Smooth muscle cell (in vitro differentiated cells): ENCODE results near the gene KIAA0513. TPM values are rescaled to one million over a fixed set of nuclear protein-coding genes. Genes with fewer than 3 reads are reported as not detected.

Experiments
- DNase-seq: peaks from one replicate; lab custom pipeline; 2025; ENCODE audit not compliant: unreplicated experiment; lab: John Stamatoyannopoulos, UW
- H2AFZ ChIP-seq: fragments of 200-600 bp; sonication (generic); 2 replicates; pipeline ENCODE4 v1.6.0; 2016; ENCODE audit warnings: antibody characterized with exemption, low read depth, mild to moderate bottlenecking
- H3F3A ChIP-seq: fragments of 200-600 bp; sonication (generic); 2 replicates; pipeline ENCODE4 v1.6.0; 2017; ENCODE audit warnings: antibody characterized with exemption, low read depth
- H3K27ac ChIP-seq: fragments of 200-600 bp; sonication (generic); 2 replicates; pipeline ENCODE4 v1.5.1; 2016; ENCODE audit warnings: low read depth, mild to moderate bottlenecking
- H3K27me3 ChIP-seq: fragments of 200-600 bp; sonication (generic); 2 replicates; pipeline ENCODE4 v1.6.1; 2016; ENCODE audit warnings: low read depth, mild to moderate bottlenecking
- H3K36me3 ChIP-seq: fragments of 200-600 bp; sonication (generic); 2 replicates; pipeline ENCODE4 v1.5.1; 2016; ENCODE audit warnings: low read depth
- H3K4me1 ChIP-seq: fragments of 200-600 bp; sonication (generic); 2 replicates; pipeline ENCODE4 v1.5.1; 2016; ENCODE audit warnings: low read depth
- H3K4me2 ChIP-seq: fragments of 200-600 bp; sonication (generic); 2 replicates; pipeline ENCODE4 v1.6.0; 2016; ENCODE audit warnings: mild to moderate bottlenecking
- H3K4me3 ChIP-seq: fragments of 200-600 bp; sonication (generic); 2 replicates; pipeline ENCODE4 v1.5.1; 2016; ENCODE audit warnings: mild to moderate bottlenecking
- H3K79me2 ChIP-seq: fragments of 200-600 bp; sonication (generic); 2 replicates; pipeline ENCODE4 v1.6.0; 2016; ENCODE audit warnings: low read depth, mild to moderate bottlenecking
- H3K9ac ChIP-seq: fragments of 200-600 bp; sonication (generic); 2 replicates; pipeline ENCODE4 v1.6.0; 2016; ENCODE audit warnings: low read depth
- H3K9me3 ChIP-seq: fragments of 200-600 bp; sonication (generic); replicated peaks from 2 replicates; pipeline ENCODE4 v1.5.1; 2016; ENCODE audit warnings: low read depth
- H4K20me1 ChIP-seq: fragments of 200-600 bp; sonication (generic); 2 replicates; pipeline ENCODE4 v1.6.0; 2016; ENCODE audit warnings: low read depth
- CTCF ChIP-seq: fragments of 200-600 bp; sonication (generic); IDR thresholded peaks from 2 replicates; pipeline ENCODE4 v1.5.1; 2017; ENCODE audit warnings: borderline replicate concordance, mild to moderate bottlenecking, antibody characterized with exemption; ENCODE audit not compliant: insufficient read depth, poor library complexity, severe bottlenecking
- WGBS: methylation state at CpG from one replicate; pipeline ENCODE4 v1.1.7; 2016; ENCODE audit warnings: low lambda C conversion rate; 5-methylcytosine and 5-hydroxymethylcytosine counted together
- polyA plus RNA-seq: library from polyadenylated mRNA; unstranded; fragments of >200 nt; fragmentation: Nextera tagmentation; extraction: Ambion mirVana; gene quantifications from 2 replicates; pipeline ENCODE4 v1.2.1, GENCODE V29; 2016
- total RNA-seq: library from RNA; depleted of rRNA; stranded (reverse); fragments of >200 nt; gene quantifications from 2 replicates; pipeline ENCODE4 v1.2.3, GENCODE V29; 2014

The KIAA0513 gene
- total and polyA plus RNA-seq, 2 experiments from 2014 or later = 3.2 to 3.3 TPM

- no peak for TF ChIP-seq CTCF
- Histone ChIP-seq H3K4me2 (peak overlapping the region; percentile 70), H3K27me3 (no peaks in the 10 kb centered on the region), H3K9ac (peak overlapping the region; percentile 62), H4K20me1 (no peaks in the 10 kb centered on the region), H3K27ac (peak overlapping the region; percentile 83), H3K4me1 (peaks cover 13% of the 10 kb centered on the region), H3K36me3 (no peaks in the 10 kb centered on the region), H3K4me3 (no peak overlapping the region), H2AFZ (no peak overlapping the region), H3F3A (peaks cover 22% of the 10 kb centered on the region), H3K79me2 (no peaks in the 10 kb centered on the region), H3K9me3 (no peaks in the 10 kb centered on the region)
- WGBS = 52% methylated on average over 12 of the region's 12 CpGs
- no peak for DNase-seq
These were observed 98.8 kb downstream of the KIAA0513 start for GRCh38 chr16:85126394-85126704.

GRCh38 chr16:85126705-85127378, 99.2 kb downstream of the KIAA0513 start:
- Histone ChIP-seq H4K20me1 (no peaks in the 10 kb centered on the region), H2AFZ (no peak overlapping the region), H3K27ac (peak overlapping the region; percentile 83), H3K9me3 (no peaks in the 10 kb centered on the region), H3F3A (peaks cover 22% of the 10 kb centered on the region), H3K4me2 (peak overlapping the region; percentile 70), H3K9ac (peak overlapping the region; percentile 62), H3K79me2 (no peaks in the 10 kb centered on the region), H3K27me3 (no peaks in the 10 kb centered on the region), H3K36me3 (no peaks in the 10 kb centered on the region), H3K4me3 (no peak overlapping the region), H3K4me1 (peaks cover 13% of the 10 kb centered on the region)
- TF ChIP-seq CTCF = no peak
- WGBS = 13% methylated on average over 19 of the region's 20 CpGs
- peak; percentile 30 for DNase-seq

GRCh38 chr16:85127379-85127723, 99.8 kb downstream of the KIAA0513 start:
- Histone ChIP-seq H3K4me3 (no peak overlapping the region), H3K27me3 (no peaks in the 10 kb centered on the region), H3K79me2 (no peaks in the 10 kb centered on the region), H3K9me3 (no peaks in the 10 kb centered on the region), H3K4me1 (peaks cover 13% of the 10 kb centered on the region), H2AFZ (no peak overlapping the region), H3K4me2 (peak overlapping the region; percentile 70), H3K36me3 (no peaks in the 10 kb centered on the region), H4K20me1 (no peaks in the 10 kb centered on the region), H3K27ac (no peak overlapping the region), H3K9ac (no peak overlapping the region), H3F3A (peaks cover 22% of the 10 kb centered on the region)
- DNase-seq = no peak
- 87% methylated on average over 3 of the region's 3 CpGs for WGBS
- no peak for TF ChIP-seq CTCF
